Caco-2 (cell line): Measurements from ENCODE around the gene CYTL1. TPM values are rescaled to one million over a fixed set of nuclear protein-coding genes. Genes with fewer than 3 reads are reported as not detected.

Source experiments
- BruUV-seq: library from RNA; stranded (reverse); fragments of 400-500 nt; replicated peaks from 2 replicates; lab custom pipeline; 2021; lab: Mats Ljungman, UMichigan
- CTCF ChIA-PET: fragments of 300-600 bp; sonication (Branson Sonifier 250); formaldehyde crosslinking; loops from one replicate; lab custom pipeline; 2022; ENCODE audit warnings: antibody characterized with exemption; lab: Charles Lee
- POLR2A ChIA-PET: fragments of 300-600 bp; sonication (Branson Sonifier 250); formaldehyde crosslinking; loops from one replicate; lab custom pipeline; 2022; ENCODE audit warnings: antibody characterized with exemption; lab: Charles Lee
- DNase-seq, 2 experiments: peaks; one replicate each; pipeline versions ENCODE4 v3.0.0 to v3.0.0-alpha.2; 2020 to 2022
- H3K27me3 ChIP-seq: replicated peaks from 2 replicates; pipeline ENCODE4 v1.6.0; 2011; ENCODE audit warnings: low read length; ENCODE audit not compliant: control insufficient read depth, insufficient read depth
- H3K36me3 ChIP-seq: 2 replicates; pipeline ENCODE4 v1.5.1; 2011; ENCODE audit warnings: low read length; ENCODE audit not compliant: control insufficient read depth, insufficient read depth
- H3K4me1 ChIP-seq: fragments of 250-450 bp; sonication (Bioruptor Pico); 2 replicates; pipeline ENCODE4 v1.5.1; 2020; ENCODE audit warnings: mild to moderate bottlenecking
- H3K4me3 ChIP-seq: 2 replicates; pipeline ENCODE4 v1.5.1; 2011; ENCODE audit warnings: low read depth, mild to moderate bottlenecking, control low read depth, low read length
- H3K9me3 ChIP-seq: fragments of 250-450 bp; sonication (Bioruptor Pico); 2 replicates; pipeline ENCODE4 v1.5.1; 2020; ENCODE audit warnings: mild to moderate bottlenecking, moderate library complexity
- H3K27ac Mint-ChIP-seq: one replicate; pipeline ENCODE4 v1.8.0; 2022; ENCODE audit warnings: mixed read lengths; ENCODE audit not compliant: unreplicated experiment
- H3K27me3 Mint-ChIP-seq: one replicate; pipeline ENCODE4 v1.8.0; 2022; ENCODE audit warnings: mixed read lengths; ENCODE audit not compliant: insufficient read depth, unreplicated experiment
- H3K36me3 Mint-ChIP-seq: one replicate; pipeline ENCODE4 v1.8.0; 2022; ENCODE audit warnings: mild to moderate bottlenecking, mixed read lengths; ENCODE audit not compliant: insufficient read depth, unreplicated experiment
- H3K4me1 Mint-ChIP-seq: one replicate; pipeline ENCODE4 v1.8.0; 2022; ENCODE audit warnings: low read depth, mixed read lengths; ENCODE audit not compliant: unreplicated experiment
- H3K4me3 Mint-ChIP-seq: one replicate; pipeline ENCODE4 v1.8.0; 2022; ENCODE audit warnings: mild to moderate bottlenecking, moderate library complexity, mixed read lengths; ENCODE audit not compliant: unreplicated experiment
- H3K9me3 Mint-ChIP-seq: one replicate; pipeline ENCODE4 v1.8.0; 2022; ENCODE audit warnings: mixed read lengths; ENCODE audit not compliant: unreplicated experiment
- intact Hi-C: fragments of 100-400 bp; cut with micrococcal nuclease; formaldehyde crosslinking; loops from one replicate; pipeline ENCODE4 v1.10.0; 2022; ENCODE audit not compliant: unreplicated experiment
- total RNA-seq: library from RNA; stranded (reverse); gene quantifications from 2 replicates; pipeline ENCODE4 v1.2.3, GENCODE V29; 2022
- TF ChIP-seq, protein P1 (sequence below), 2 experiments: fragments of 200-600 bp in 1 of 2; IDR thresholded peaks; 1 replicate in 1 of 2; 2 replicates in 1 of 2; pipeline versions ENCODE4 v1.5.1 to v1.8.0; 2011 to 2022; ENCODE audit warnings: antibody characterized with exemption in 1 of 2, control low read depth in 1 of 2, inconsistent platforms in 1 of 2, low read depth in 1 of 2, low read length in 1 of 2, mild to moderate bottlenecking in 1 of 2, moderate library complexity in 1 of 2; ENCODE audit not compliant: insufficient read depth in 1 of 2, severe bottlenecking in 1 of 2, unreplicated experiment in 1 of 2

The CYTL1 gene
- total RNA-seq, 1 experiment from 2014 or later = not detected

DNA sequence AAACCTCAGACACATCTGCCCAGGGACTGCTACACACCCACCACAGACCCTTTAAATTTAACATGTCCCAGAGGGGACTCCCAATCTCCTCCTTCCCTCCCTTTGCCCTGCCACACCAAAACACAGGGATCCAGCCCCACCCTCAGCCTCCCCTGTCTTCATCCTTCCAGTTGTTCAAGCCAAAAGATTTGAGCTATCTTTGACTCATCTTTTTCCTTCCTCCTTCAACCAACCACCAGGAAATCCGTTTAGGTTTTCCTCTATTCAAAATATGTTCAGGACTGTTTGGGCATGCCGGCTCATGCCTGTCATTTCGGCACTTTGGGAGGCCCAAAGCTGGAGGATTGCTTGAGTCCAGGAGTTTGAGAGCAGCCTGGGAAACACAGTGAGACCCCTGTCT, 25.1 kb upstream of the CYTL1 start:
- Mint-ChIP-seq H3K9me3 (peaks cover 10% of the 10 kb centered on the region), H3K4me3 (no peak overlapping the region), H3K4me1 (no peaks in the 10 kb centered on the region), H3K36me3 (no peaks in the 10 kb centered on the region), H3K27ac (no peak overlapping the region), H3K27me3 (peaks cover 4% of the 10 kb centered on the region)
- Histone ChIP-seq H3K4me1 (no peaks in the 10 kb centered on the region), H3K36me3 (no peaks in the 10 kb centered on the region), H3K9me3 (peaks cover 4% of the 10 kb centered on the region; the same call in 1 of the 2 replicates), H3K27me3 (no peaks in the 10 kb centered on the region), H3K4me3 (no peak overlapping the region)
- ChIA-PET POLR2A (no interaction called here), CTCF (no interaction called here)
- DNase-seq = no peak
- BruUV-seq = no TSS peak
- TF ChIP-seq, protein P1, sequence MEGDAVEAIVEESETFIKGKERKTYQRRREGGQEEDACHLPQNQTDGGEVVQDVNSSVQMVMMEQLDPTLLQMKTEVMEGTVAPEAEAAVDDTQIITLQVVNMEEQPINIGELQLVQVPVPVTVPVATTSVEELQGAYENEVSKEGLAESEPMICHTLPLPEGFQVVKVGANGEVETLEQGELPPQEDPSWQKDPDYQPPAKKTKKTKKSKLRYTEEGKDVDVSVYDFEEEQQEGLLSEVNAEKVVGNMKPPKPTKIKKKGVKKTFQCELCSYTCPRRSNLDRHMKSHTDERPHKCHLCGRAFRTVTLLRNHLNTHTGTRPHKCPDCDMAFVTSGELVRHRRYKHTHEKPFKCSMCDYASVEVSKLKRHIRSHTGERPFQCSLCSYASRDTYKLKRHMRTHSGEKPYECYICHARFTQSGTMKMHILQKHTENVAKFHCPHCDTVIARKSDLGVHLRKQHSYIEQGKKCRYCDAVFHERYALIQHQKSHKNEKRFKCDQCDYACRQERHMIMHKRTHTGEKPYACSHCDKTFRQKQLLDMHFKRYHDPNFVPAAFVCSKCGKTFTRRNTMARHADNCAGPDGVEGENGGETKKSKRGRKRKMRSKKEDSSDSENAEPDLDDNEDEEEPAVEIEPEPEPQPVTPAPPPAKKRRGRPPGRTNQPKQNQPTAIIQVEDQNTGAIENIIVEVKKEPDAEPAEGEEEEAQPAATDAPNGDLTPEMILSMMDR (IDR thresholded peaks at IDR 0.05; ENCODE audit: insufficient read depth in 1 of 2, low read depth in 1 of 2, low read length in 1 of 2, severe bottlenecking in 1 of 2, unreplicated experiment in 1 of 2) = no peak
- intact Hi-C loops = no loop called here

GRCh38 chr4:5043579-5043978, 24.3 kb upstream of the CYTL1 start:
- TF ChIP-seq, protein P1 (IDR thresholded peaks at IDR 0.05; ENCODE audit: insufficient read depth in 1 of 2, low read depth in 1 of 2, low read length in 1 of 2, severe bottlenecking in 1 of 2, unreplicated experiment in 1 of 2) = no peak
- Mint-ChIP-seq H3K9me3 (peaks cover 10% of the 10 kb centered on the region), H3K27me3 (peaks cover 4% of the 10 kb centered on the region), H3K27ac (no peak overlapping the region), H3K4me1 (no peaks in the 10 kb centered on the region), H3K4me3 (peak overlapping the region; percentile 35), H3K36me3 (no peaks in the 10 kb centered on the region)
- no peaks in the 10 kb centered on the region for H3K4me1 ChIP-seq
- H3K4me3 ChIP-seq = no peak overlapping the region
- no peaks in the 10 kb centered on the region for H3K27me3 ChIP-seq
- ChIA-PET CTCF (no interaction called here), POLR2A (no interaction called here)
- intact Hi-C loops = no loop called here
- BruUV-seq = no TSS peak
- peaks cover 4% of the 10 kb centered on the region; the same call in 1 of the 2 replicates for H3K9me3 ChIP-seq
- DNase-seq = no peak
- H3K36me3 ChIP-seq = no peaks in the 10 kb centered on the region

GRCh38 chr4:5041699-5042098, 22.4 kb upstream of the CYTL1 start:
- CTCF ChIA-PET = no interaction called here
- no peak overlapping the region for H3K4me3 ChIP-seq
- H3K27ac Mint-ChIP-seq = no peak overlapping the region
- DNase-seq = no peak
- H3K27me3 Mint-ChIP-seq = peaks cover 4% of the 10 kb centered on the region
- no peaks in the 10 kb centered on the region for H3K27me3 ChIP-seq
- TF ChIP-seq, protein P1 (IDR thresholded peaks at IDR 0.05; ENCODE audit: insufficient read depth in 1 of 2, low read depth in 1 of 2, low read length in 1 of 2, severe bottlenecking in 1 of 2, unreplicated experiment in 1 of 2) = no peak
- no peak overlapping the region for H3K4me3 Mint-ChIP-seq
- 0 out of 2 replicates have a peak, but pooled peaks cover 9% of the 10 kb centered on the region for H3K4me1 ChIP-seq
- H3K4me1 Mint-ChIP-seq = no peaks in the 10 kb centered on the region
- H3K36me3 ChIP-seq = no peaks in the 10 kb centered on the region
- peaks cover 10% of the 10 kb centered on the region for H3K9me3 Mint-ChIP-seq
- no peaks in the 10 kb centered on the region for H3K36me3 Mint-ChIP-seq
- intact Hi-C loops = no loop called here
- peaks cover 4% of the 10 kb centered on the region; the same call in 1 of the 2 replicates for H3K9me3 ChIP-seq
- BruUV-seq = no TSS peak
- POLR2A ChIA-PET = no interaction called here
